Anterior cingulate cortex (tissue), 58 donors: ENCODE data around the gene CHTOP.

Experiments
- DNase-seq, 58 donors: peaks; one replicate each; lab custom pipeline; 2025; lab: John Stamatoyannopoulos, UW

Gene CHTOP

DNA sequence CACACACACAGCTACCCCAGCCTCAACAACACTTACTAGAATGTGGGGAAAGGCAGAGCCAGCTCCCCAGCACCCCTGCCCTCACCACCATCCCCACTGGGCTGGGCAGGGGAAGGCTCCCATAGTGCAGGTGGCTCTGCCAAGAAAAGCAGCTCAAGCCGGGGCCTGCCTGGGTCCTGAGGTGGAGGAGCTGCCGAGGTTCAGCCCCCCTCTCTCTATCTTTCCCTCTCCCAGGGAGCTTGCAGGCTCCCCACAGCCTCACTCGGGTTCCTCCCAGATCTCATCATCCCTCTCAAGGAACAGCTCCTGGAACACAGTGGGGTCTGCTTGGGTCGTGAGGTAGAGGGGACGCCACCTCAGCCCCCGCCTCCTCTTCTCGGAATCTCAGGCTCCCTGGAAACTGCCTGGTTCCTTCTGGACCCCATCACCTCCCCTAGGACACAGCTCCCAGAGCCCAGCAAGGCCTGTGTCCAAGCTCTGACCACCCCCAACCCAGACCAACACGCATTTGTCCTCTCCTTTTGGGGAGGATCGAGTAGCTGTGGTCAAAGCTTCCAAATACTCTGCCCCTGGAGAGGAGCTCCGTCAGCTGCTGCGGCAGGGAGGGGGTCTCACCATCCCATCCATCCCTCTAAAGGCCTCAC is 21.6 kb upstream of the CHTOP start:
- DNase-seq = peak in 2 of 58 donors; percentile 16 to 22

DNA sequence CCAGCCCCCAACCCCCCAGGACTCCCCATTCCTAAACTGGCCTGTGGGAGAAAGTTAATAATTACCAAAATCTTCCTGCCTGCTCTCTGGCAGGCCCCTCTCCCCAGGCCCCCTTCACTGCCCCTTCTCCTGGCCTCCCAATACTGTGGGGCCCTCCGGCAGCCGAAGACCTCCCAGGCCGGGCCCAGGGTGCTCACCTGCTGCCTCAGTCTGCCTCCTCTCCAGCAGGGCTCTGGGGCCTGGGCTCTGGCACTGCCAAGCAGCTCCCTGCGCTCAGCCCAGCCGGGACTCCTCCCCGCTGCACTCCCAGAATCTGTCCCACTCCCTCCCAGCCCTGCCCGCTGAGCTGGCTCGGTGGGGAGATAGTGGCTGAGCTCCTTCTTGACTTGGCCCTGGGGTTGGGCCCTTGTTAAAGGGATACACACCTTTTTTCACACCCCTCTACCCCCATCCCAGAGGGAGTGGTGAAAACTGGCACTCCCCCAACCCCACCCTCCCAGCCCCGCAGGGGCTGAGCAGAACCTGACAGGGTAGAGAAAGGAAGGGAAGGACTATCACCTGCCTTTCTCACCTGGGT is 21.0 kb upstream of the CHTOP start, which contains the start of gene S100A16:
TSS of gene S100A16 (minus strand) at position 383 of the 577 bp plus-strand sequence. CDS start 4,986 bp downstream, outside the sequence.
- peak in 28 of 58 donors; percentile 10 to 63 (median 27) for DNase-seq

DNA sequence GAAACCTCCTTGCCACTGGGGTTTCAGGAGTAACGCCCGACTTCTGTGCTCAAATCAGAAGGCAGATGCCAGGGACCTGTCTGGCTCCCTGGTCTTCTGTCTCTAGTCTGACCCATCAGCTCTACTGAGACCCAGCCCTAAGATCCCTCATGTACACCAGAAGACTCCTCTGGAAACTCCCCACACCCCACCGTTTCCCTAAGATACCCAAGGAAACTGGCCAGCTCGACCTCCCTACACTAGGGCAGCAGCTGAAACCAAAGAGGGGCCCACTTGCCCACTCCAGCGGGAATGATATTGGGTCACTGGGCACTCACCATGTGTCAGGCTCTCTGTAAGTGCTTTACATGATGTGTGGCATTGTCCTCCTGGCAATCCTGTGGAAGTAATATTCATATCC is 20.5 kb upstream of the CHTOP start:
- no peak for DNase-seq

DNA sequence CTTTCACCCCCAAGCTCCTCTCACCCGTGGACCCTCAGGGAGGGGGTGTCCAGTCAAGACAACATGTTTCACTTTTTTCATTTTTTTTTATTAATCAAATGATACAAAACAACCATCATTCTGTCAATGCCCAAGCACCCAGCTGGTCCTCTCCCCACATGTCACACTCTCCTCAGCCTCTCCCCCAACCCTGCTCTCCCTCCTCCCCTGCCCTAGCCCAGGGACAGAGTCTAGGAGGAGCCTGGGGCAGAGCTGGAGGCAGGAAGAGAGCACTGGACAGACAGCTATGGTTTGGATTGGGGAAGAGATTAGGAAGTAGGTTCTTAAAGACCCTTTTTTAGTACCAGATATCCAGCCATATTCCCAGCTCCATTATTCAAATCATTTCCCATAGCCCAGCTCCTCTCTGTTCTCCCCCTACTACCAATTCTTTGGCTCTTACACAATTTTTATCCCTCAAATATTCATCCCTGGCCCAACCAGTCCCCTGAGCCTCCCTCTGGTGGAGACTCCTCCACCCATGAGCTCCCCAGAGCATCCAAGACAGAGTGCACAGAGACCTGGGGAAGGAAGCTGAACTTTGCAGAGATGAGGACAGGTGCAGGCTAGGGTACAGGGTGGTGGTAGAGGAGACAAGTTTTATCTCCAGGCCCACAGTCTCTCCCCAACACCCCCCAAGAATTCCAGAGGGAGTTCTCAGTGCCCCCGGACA is 19.5 kb upstream of the CHTOP start:
- no peak for DNase-seq

DNA sequence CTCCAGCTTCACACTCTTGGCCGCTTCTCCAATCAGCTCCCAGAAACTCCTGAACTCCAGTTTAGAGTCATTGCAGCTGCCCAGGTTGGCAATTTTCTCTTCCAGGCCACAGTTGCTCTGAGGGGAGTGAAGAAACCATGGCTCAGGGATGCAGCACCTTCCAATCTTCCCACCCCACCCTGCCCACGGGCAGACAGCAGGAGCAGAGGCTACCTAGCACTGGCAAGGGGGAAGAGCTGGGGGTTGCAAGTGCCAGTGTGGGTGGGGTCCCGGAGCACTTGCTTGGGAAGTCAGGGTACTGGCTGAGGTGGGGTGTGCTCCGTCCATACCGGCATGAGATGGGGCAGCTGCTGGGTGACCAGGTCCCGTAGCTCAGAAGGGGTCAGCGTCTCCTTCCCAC is 19.0 kb upstream of the CHTOP start:
- DNase-seq = no peak

DNA sequence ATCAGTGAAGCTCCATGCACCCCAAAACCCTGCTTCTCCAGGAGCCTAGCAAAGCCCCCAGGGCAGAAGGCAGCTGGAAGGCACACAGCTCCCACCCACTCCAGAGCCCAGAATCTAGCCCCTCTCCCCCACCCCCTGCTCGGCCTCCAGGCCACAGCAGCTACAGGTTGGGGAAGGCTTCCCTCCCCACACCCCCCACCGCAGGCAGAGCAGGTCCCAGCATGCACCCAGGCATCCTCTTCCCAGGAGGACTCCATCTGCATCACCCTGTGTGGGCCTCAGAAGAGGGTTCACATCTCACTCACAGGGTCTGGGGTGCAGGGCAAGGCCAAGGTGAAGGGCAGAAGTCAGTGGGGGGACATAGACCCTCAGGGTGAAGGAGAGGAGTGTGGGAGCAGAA is 18.5 kb upstream of the CHTOP start:
- DNase-seq = no peak

DNA sequence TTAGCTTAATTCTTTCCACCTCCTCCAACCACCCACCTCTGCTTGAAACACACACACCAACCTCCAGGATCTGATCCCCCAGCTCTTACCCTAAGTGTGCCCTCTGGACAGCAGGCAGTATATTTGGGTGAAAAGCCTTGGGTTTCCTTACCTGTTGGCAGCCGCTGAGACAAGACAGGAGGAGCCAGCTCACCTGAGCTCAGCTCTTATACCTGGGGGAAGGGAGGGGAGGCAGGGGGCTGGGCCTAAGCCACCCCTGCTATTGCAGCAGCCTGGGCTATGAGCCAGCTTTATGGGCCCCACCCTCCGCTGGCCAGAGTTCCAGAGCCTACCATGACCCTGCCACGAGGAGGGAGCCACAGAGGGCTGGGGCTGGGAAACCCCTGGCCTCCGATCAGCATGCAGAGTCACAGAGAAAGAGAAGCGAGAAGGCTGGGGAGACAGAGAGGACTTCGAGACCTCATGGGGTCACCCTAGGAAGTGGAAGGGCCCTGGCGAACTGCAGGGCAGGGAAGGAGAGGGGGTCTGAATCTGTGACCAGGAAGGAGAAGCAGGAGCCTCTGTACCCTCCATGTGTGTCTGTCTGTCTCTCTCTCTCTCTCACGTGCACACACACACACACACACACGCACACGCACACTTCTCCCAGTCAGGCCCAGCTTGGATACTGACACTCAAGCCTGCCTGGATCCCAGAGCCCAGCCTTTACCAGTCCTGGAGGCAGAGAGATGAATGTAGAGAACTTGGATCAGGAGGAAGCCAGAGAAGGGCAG is 17.5 kb upstream of the CHTOP start, which contains the start of gene S100A14:
TSS of gene S100A14 (minus strand) at position 182 of the 773 bp plus-strand sequence. CDS start 467 bp downstream, outside the sequence.
- no peak for DNase-seq

DNA sequence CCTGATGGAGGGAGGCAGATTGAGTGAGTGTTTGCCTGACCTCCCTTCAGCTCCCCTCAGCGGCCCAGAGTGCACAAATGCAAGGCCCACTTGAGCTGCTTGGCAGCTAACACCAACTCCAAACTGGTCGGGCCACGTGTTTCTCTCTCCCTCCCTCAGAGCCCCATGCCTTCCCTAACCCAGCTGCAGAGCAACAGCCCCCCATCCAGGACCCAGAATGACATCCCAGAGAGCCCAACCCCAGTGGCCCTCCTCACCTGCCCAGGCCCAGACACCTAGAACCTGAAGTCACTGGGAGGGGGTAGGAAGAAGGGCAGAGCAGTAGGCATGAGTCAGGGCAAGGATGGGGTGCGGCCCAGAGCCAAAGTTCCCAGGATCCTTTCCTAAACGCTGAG is 17.0 kb upstream of the CHTOP start:
- DNase-seq = peak in 2 of 58 donors; percentile 12 to 13

DNA sequence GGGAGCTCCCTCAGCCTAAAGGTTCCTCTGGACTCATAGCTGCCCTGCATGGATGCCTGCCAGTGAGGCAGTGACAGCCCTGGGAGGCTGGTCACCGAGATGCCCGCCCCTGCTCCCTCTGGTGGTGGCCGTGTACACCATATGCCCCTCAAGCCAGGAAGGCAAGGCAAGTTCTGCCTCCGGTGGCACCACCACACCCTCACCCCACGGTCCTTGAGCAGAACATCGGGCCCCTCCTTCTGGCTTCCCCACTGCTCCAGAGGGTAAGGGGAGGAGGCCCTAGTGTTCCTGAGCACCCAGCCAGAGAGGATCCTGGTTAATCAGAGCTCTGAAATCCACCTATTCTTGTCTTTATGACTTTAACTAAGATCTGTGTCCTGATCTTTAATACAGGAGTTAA is 16.2 kb upstream of the CHTOP start:
- peak in 20 of 58 donors; percentile 7 to 65 (median 32) for DNase-seq

DNA sequence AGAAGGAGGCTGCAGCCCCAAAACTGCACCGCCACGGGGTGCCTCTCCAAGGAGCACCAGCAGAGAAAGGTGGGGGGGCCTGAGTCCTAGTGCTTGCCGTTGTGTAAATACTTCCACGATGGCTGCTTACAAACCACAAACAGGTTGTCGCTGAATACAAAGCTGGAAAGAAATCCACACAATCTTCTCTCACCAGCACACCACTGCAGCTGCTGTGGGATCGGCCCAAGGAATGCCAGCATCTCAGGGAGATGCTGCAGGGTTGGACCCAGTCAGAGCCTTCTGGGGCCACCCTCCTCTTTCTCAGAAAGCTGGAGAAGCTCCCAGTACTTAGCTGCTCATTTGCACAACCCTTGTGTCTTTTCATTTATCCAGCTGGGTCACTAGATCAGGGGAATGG is 14.7 kb upstream of the CHTOP start:
- no peak for DNase-seq

DNA sequence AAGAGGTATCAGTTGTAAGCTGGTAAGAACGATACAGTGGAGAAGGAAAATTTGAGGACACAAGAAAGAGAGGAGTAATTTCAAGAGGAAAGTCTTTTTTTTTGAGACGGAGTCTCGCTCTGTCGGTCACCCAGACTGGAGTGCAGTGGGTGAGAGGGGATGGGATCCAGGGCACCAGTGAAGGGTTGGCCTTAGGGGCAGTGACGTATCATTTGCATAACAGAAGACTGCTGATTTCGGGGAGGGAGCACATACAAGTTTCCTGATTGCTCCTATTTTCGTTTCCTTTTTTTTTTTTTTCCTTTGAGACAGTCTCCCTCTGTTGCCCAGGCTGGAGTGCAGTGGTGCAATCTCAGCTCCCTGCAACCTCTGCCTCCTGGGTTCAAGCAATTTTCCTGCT is 10.8 kb upstream of the CHTOP start:
- no peak for DNase-seq

DNA sequence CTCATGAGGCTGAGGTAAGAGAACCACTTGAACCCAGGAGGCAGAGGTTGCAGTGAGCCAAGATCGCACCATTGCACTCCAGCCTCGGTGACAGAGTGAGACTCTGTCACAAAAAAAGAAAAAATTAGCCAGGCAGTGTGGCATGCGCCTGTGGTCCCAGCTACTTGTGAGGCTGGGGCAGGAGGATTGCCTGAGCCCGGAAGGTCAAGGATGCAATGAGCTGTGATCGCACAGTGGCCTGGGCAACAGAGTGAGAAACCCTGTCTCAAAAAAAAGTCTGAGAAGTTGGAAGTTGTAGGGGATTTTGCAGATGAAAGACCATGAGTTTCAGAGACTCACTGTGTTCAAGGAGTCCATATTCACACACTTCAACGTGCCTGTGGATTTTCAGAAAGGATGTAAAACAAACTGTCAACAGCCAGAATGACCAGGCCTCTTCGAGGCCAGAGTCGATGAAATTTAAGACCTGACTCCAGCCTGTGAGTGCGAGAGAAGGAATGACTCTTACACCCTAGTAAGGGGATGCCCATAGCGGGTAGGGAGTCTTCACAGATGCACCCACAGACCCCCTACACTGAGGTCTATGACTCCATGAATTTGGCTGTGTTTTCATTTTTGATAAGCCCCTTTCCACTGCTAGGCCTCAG is 8.8 kb upstream of the CHTOP start:
- DNase-seq = no peak

DNA sequence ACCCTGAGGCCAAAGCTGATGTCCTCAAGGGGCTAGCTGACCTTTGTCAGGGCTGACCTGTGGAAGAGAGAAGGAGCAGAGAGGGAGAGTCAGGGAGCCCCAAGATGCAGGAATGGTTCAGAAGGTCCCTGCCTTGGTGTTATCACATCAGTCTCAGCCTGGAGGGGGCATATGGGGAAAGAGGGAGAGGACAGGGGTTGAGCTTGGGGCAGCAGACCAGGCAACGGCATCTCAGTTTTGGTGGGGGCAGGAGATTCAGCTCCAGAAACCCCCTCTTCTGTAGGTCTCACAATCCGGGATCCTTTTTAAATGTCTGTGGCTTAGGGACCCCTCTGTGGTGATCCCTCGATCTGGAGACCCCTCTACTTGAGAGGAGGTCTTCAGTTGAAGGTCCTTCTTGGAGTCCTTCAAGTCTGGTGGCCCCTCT is 7.4 kb upstream of the CHTOP start:
- DNase-seq = no peak

DNA sequence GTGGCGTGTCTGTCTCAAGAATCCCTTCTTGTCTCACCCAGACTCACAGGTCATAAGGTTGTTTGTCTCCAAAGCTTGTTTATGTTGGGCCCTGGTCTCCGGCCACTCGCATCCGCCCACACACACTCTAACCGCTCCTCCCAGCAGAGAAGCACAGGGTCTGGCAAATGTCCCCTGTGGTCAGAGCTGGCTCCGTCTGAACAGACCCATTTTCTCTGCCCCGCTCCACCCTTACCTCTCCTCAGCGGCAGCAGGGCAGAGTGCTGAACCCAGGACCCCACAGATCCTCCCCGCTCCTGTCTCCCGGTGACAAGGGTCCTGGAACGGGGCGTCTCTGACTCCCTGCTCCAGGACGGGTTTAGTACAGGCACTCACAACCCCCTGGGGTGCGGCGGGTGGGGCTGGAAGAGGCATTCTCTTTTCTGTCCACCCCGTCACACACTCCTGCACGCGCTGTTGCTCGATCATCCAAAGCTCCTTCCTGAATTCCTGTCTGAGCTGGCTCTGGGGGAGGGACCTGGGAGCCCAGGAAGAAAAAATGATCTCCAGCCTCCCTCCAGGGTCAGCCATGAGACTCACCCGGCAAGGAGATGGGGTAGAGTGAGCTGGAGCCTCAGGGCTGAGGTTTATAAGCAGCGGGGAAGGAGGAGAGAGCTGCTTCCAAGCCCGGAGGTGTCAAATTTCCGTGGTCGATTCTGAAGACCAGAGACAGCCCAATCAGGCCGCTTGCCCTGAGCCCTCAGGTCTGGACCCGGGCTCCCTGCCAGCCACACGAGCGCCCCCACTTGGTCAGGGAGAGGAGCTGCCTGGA is 6.8 kb upstream of the CHTOP start, which contains the start of gene S100A13:
TSS of gene S100A13 (minus strand) at position 602 of the 811 bp plus-strand sequence. CDS start 1,033 bp downstream, outside the sequence.
- peak in 50 of 58 donors; percentile 14 to 81 (median 48) for DNase-seq

DNA sequence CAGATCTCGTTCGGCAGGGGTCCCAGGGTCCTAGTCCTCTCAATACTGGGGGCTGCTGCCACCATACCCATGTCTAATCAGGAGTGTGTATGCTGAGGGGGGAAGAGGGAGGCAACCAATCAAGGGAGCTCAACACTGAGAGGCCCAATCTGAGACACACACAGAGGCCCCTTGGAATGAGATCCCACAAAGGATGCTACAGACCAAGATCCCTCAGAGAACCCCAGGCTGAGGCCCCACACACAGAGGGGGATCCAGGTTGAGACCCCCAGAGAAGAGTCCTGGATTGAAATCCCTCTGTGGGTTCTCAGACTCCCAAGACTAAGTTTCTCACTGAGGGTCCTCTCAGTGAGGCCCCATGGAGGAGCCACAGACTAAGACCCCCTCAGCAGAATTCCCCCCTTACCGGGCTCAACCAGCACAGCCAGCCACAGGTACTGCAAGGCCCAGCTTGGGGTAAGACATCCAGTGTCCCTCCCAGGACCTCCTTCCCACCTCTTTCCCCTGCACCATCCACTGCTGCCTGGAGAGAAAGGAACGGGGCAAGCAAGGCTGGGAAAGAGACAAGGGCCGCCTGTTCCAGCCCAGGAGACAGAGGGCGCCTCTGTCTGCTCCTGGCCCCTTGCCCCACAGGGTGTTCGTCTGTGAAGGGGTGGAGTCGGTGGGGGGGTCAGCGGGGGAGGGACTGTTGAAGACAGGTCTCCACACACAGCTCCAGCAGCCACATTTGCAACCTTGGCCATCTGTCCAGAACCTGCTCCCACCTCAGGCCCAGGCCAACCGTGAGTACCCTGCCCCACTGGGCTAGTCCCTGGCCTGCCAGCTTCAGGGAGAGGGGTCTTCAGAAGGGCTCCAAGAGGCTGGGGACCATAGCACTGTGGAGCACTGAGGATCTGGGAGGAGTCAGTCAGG is 5.9 kb upstream of the CHTOP start, which contains the start of gene S100A1:
TSS of gene S100A1 (plus strand) at position 720 of the 912 bp plus-strand sequence. CDS start 2,088 bp downstream, outside the sequence.
- peak in 53 of 58 donors; percentile 16 to 91 (median 68) for DNase-seq

DNA sequence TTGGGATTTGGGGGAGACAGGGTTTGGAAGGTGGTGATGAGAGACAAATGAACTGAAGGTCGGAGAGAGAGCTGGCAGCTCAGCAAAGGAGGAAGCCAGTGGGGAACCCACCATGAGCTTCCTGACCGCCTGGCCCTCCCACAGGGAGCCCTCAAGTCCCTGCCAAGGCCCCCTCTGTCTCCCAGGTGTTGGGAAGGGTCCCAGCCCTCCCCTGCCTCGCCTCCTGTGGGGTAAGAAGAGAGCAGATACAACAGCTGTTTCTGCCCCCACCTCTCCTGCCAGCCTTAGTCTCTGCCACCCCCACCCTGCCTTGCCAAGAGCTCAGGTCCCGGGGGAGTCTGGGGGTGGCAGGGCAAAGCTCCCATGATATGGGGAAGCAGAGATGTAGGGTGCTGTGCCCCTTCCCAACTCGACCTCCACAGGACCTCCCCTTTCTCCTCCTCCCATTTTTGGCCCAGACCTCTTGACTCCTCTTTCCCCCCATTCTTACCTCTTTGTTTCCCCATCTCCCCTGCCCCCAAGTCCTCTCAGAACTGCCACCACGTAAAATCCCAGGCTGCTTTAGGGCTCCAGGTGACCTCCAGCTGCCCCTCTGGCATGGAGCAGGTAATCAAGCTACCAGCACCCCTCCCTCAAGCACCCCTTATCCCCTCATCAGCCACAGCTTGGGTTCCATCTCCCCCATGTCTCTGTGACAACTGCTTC is 5.1 kb upstream of the CHTOP start:
- no peak for DNase-seq

DNA sequence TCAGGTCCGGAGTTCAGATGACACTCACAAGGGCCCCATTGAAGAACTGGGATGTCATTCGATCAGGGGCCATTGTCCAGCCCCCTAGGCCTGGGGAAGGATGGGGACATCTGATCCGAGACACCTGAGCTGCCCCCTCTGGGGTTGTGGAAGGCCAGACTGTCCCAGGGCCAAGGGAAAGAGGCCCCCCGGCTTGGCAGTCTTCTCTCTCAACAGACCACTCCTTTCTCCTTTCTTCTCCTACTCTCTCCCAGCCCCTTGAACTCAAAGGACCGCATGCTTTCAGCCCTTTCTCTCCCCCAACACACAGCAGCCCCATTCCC is 4.6 kb upstream of the CHTOP start:
- DNase-seq = no peak
